ENCODE data around the gene MAMDC2.

Gene MAMDC2

GRCh38 chr9:70130266-70130665 lies 86.6 kb downstream of the MAMDC2 start:
- TF ChIP-seq TSHZ2 (CRISPR knock-in tag; IDR thresholded peaks at IDR 0.05) (no peak), RARB (CRISPR knock-in tag; IDR thresholded peaks at IDR 0.05) (no peak), ESRRG (CRISPR knock-in tag; IDR thresholded peaks at IDR 0.05) (no peak), CSDC2 (CRISPR knock-in tag; IDR thresholded peaks at IDR 0.05) (no peak), ISL1 (CRISPR knock-in tag; IDR thresholded peaks at IDR 0.05) (no peak), ZC3H10 (CRISPR knock-in tag; IDR thresholded peaks at IDR 0.05) (no peak), TCF4 (CRISPR knock-in tag; IDR thresholded peaks at IDR 0.05; ENCODE audit: borderline replicate concordance) (no peak), CSRNP3 (CRISPR knock-in tag; IDR thresholded peaks at IDR 0.05) (no peak), POU6F1 (CRISPR knock-in tag; IDR thresholded peaks at IDR 0.05; ENCODE audit: borderline replicate concordance, low read depth) (no peak), ZNF565 (CRISPR knock-in tag; conservative IDR thresholded peaks at IDR 0.05; ENCODE audit: low read depth) (no peak), ARNTL (CRISPR knock-in tag; IDR thresholded peaks at IDR 0.05; ENCODE audit: borderline replicate concordance, low read depth) (no peak), ZNF70 (CRISPR knock-in tag; IDR thresholded peaks at IDR 0.05) (no peak), GLIS3 (CRISPR knock-in tag; IDR thresholded peaks at IDR 0.05) (no peak), ZFP30 (CRISPR knock-in tag; IDR thresholded peaks at IDR 0.05) (no peak), TOX (CRISPR knock-in tag; IDR thresholded peaks at IDR 0.05; ENCODE audit: borderline replicate concordance) (no peak), OSR1 (CRISPR knock-in tag; IDR thresholded peaks at IDR 0.05) (no peak)
- ATAC-seq = no peak

GRCh38 chr9:70131296-70131695 lies 87.6 kb downstream of the MAMDC2 start:
- TF ChIP-seq POU6F1 (CRISPR knock-in tag; IDR thresholded peaks at IDR 0.05; ENCODE audit: borderline replicate concordance, low read depth) (no peak), ZNF565 (CRISPR knock-in tag; conservative IDR thresholded peaks at IDR 0.05; ENCODE audit: low read depth) (no peak), ISL1 (CRISPR knock-in tag; IDR thresholded peaks at IDR 0.05) (0 out of 2 replicates have a peak, but pooled peaks have one; percentile 30), TCF4 (CRISPR knock-in tag; IDR thresholded peaks at IDR 0.05; ENCODE audit: borderline replicate concordance) (no peak)
- ATAC-seq = no peak

- ATAC-seq = peak; percentile 85
- TF ChIP-seq BACH2 (CRISPR knock-in tag; IDR thresholded peaks at IDR 0.05; ENCODE audit: borderline replicate concordance) = no peak
- TF ChIP-seq CSDC2 (CRISPR knock-in tag; IDR thresholded peaks at IDR 0.05) = peak; percentile 89; the same call in 1 of the 2 replicates
- peak; percentile 95 for TF ChIP-seq ISL1 (CRISPR knock-in tag; IDR thresholded peaks at IDR 0.05)
- TF ChIP-seq ZNF8 (CRISPR knock-in tag; IDR thresholded peaks at IDR 0.05) = peak; percentile 52; the same call in 1 of the 2 replicates
- no peak; the same call in 1 of the 2 replicates for TF ChIP-seq TSHZ2 (CRISPR knock-in tag; IDR thresholded peaks at IDR 0.05)
- TF ChIP-seq OSR1 (CRISPR knock-in tag; IDR thresholded peaks at IDR 0.05) = no peak
- TF ChIP-seq ARNTL (CRISPR knock-in tag; IDR thresholded peaks at IDR 0.05; ENCODE audit: borderline replicate concordance, low read depth) = no peak
- TF ChIP-seq ZNF565 (CRISPR knock-in tag; conservative IDR thresholded peaks at IDR 0.05; ENCODE audit: low read depth) = no peak
- peak; percentile 69; the same call in 1 of the 2 replicates for TF ChIP-seq GLIS3 (CRISPR knock-in tag; IDR thresholded peaks at IDR 0.05)
- no peak for TF ChIP-seq ZNF70 (CRISPR knock-in tag; IDR thresholded peaks at IDR 0.05)
- peak; percentile 94 for TF ChIP-seq TCF4 (CRISPR knock-in tag; IDR thresholded peaks at IDR 0.05; ENCODE audit: borderline replicate concordance)
- no peak for TF ChIP-seq ZFP30 (CRISPR knock-in tag; IDR thresholded peaks at IDR 0.05)
- TF ChIP-seq ZC3H10 (CRISPR knock-in tag; IDR thresholded peaks at IDR 0.05) = no peak
- TF ChIP-seq ZFP3 (CRISPR knock-in tag; IDR thresholded peaks at IDR 0.05) = peak; percentile 58; the same call in 1 of the 2 replicates
- peak; percentile 73; the same call in 1 of the 2 replicates for TF ChIP-seq POU6F1 (CRISPR knock-in tag; IDR thresholded peaks at IDR 0.05; ENCODE audit: borderline replicate concordance, low read depth)
- TF ChIP-seq CREB5 (CRISPR knock-in tag; IDR thresholded peaks at IDR 0.05; ENCODE audit: low read depth) = peak; percentile 68; the same call in 1 of the 2 replicates
Observed at GRCh38 chr9:70133253-70134208, 89.9 kb downstream of the MAMDC2 start.

Data from SK-N-SH treated with all-trans-retinoic acid at 6 μM for 48 hours (cell line).